Body of pancreas (tissue), 4 donors: ENCODE measurements around the gene ESYT1. TPM values are rescaled to one million over a fixed set of nuclear protein-coding genes. Genes with fewer than 3 reads are reported as not detected.

Source experiments
- ATAC-seq: fragments of 150-250 bp; one replicate; pipeline ENCODE4 v1.9.1; 2016
- DNase-seq, 4 donors: peaks; one replicate each; pipeline ENCODE4 v3.0.0-alpha.2; 2019
- H3K27ac ChIP-seq, 4 donors: fragments of 200-600 bp; sonication (generic); 1 replicate in 3 of 4; 2 replicates in 1 of 4; pipeline versions ENCODE4 v1.5.1 to v1.6.1; 2016 to 2019; ENCODE audit warnings: mild to moderate bottlenecking in 1 of 4, mixed read lengths in 1 of 4, moderate library complexity in 1 of 4
- H3K27me3 ChIP-seq, 2 donors: fragments of 200-600 bp; sonication (generic); one replicate each; pipeline ENCODE4 v1.6.0; 2016; ENCODE audit warnings: mild to moderate bottlenecking in 1 of 2
- H3K36me3 ChIP-seq, 2 donors: fragments of 200-600 bp; sonication (generic); replicated peaks in 1 of 2; 2 replicates each; pipeline ENCODE4 v1.5.1; 2016; ENCODE audit warnings: low read depth in 2 of 2; ENCODE audit not compliant: insufficient read depth in 1 of 2
- H3K4me1 ChIP-seq: fragments of 200-600 bp; sonication (generic); one replicate; pipeline ENCODE4 v1.6.0; 2016
- H3K4me3 ChIP-seq, 2 donors: fragments of 200-600 bp; sonication (generic); 1 replicate in 1 of 2; 2 replicates in 1 of 2; pipeline ENCODE4 v1.5.1; 2016 to 2019
- H3K9me3 ChIP-seq, 3 donors: fragments of 200-600 bp; sonication (generic); 1 replicate in 2 of 3; 2 replicates in 1 of 3; pipeline ENCODE4 v1.5.1; 2016
- POLR2A ChIP-seq, 3 donors: fragments of 450-650 bp; IDR thresholded peaks; one replicate each; pipeline ENCODE4 v1.6.1; 2016; ENCODE audit warnings: antibody characterized with exemption in 3 of 3, mild to moderate bottlenecking in 2 of 3
- WGBS, 2 donors: methylation state at CpG; one replicate each; pipeline ENCODE4 v1.1.5; 2017; 5-methylcytosine and 5-hydroxymethylcytosine counted together
- intact Hi-C: fragments of 100-400 bp; cut with DNase I; formaldehyde crosslinking; loops from one replicate; pipeline ENCODE4 v1.15.1; 2023
- total RNA-seq, 2 donors: library from RNA; depleted of rRNA; stranded (reverse); fragments of >200 nt; gene quantifications; one replicate each; pipeline ENCODE4 v1.1.0, GENCODE V29; 2016
- TF ChIP-seq, protein P1 (sequence below), 7 experiments: fragments of 450-650 bp in 4 of 7; fragments of 200-600 bp in 3 of 7; sonication (generic) in 3 of 7; IDR thresholded peaks; one replicate each; pipeline ENCODE4 v1.5.1; 2016 to 2019; ENCODE audit warnings: antibody characterized with exemption in 7 of 7

Gene ESYT1
- total RNA-seq, 2 donors from 2014 or later = 43.3 to 182 TPM

DNA sequence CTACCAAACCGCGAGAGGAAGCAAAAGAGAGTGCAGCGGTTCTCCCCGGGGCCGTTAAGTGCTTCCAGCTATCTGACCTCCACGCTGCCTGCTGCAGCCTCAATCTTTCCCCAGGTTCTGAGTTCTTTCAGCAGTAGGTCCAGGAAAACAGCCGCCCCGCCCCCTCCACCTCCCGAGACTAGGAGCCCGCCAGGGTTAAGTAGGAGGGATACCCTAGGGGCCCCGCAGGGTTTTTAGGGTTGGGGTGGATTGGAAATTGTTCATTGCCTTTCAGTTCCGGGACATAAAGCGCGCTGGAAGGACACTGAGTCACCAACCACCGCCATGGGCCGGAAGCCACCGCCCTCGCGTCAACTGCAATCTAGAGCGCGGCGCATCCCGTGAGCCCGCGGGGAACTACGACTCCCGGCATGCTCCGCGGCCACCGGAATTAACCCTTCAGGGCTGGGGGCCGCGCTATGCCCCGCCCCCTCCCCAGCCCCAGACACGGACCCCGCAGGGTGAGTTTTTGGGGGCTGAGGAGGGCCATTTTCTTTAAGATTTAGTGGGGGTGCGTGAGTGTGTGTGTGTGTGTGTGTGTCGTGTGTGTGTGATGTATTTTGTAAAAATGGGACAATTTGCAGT is 24.2 kb downstream of the ESYT1 start, which contains the start of gene MYL6B:
Gene MYL6B, plus strand, starts transcription at position 456 of the 624 bp plus-strand sequence. CDS start 1,332 bp downstream, outside the sequence.
- H3K4me3 ChIP-seq = peak within 1 kb of the TSS; percentile 29 to 64
- ATAC-seq = peak; percentile 96

DNA sequence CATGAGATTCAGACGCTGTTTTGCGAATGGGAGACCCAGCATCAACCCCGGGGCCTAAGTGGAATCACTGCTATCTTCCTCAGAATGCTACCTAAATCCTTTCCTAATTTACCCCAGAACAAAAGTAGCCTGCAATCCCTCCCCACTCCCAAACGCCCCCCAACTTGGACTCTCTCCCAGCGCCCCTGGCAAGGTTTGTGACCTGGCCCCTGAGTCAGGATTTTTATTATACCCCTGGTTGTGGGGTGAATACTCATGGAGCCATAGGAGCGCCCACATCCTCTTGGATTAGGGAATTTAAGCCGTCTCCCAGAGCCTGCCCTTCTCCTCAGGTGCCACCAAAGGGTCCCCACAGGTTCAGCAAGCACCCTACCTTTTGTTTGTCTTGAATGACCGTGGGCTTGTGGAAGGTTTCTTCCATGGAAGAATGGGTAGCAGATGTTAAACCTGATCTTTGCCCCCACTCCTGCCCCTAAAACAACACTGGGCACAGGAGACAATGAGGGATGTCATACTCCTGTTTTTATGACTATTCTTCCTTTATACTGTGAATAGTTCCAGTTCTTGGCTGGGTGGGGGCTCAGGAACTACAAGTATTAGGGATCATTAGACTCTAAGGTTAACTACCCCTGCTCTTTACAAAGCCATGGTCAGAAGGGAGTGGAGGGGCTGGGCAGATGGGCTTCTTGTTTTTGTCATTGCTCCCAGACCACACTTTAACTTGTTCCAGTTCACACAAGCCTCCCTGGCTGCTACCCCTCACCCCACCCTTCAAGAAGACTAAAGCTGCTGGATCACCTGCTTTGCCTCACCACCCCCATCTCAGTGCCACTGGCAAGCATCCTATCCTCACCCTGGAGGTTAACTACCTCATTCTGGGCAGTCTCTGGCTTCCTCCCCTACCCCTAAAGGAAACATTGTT is 24.9 kb downstream of the ESYT1 start:
- TF ChIP-seq, protein P1, sequence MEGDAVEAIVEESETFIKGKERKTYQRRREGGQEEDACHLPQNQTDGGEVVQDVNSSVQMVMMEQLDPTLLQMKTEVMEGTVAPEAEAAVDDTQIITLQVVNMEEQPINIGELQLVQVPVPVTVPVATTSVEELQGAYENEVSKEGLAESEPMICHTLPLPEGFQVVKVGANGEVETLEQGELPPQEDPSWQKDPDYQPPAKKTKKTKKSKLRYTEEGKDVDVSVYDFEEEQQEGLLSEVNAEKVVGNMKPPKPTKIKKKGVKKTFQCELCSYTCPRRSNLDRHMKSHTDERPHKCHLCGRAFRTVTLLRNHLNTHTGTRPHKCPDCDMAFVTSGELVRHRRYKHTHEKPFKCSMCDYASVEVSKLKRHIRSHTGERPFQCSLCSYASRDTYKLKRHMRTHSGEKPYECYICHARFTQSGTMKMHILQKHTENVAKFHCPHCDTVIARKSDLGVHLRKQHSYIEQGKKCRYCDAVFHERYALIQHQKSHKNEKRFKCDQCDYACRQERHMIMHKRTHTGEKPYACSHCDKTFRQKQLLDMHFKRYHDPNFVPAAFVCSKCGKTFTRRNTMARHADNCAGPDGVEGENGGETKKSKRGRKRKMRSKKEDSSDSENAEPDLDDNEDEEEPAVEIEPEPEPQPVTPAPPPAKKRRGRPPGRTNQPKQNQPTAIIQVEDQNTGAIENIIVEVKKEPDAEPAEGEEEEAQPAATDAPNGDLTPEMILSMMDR (IDR thresholded peaks at IDR 0.05) = no peak
- no peak for TF ChIP-seq POLR2A (IDR thresholded peaks at IDR 0.05)
- peak overlapping the region; percentile 89 to 97 (median 92) for H3K27ac ChIP-seq
- WGBS, 2 donors = 12 to 21% methylated on average over 7 to 8 of the region's 8 CpGs

More for the DNA sequence above, 24.2 kb downstream of the ESYT1 start, which contains the start of gene MYL6B:
- Histone ChIP-seq H3K36me3 (no peaks in the 10 kb centered on the region), H3K4me1 (peaks cover 30% of the 10 kb centered on the region), H3K27me3 (no peaks in the 10 kb centered on the region), H3K27ac (peak within 1 kb of the TSS; percentile 89 to 97 (median 92)), H3K9me3 (no peaks in the 10 kb centered on the region)
- DNase-seq = peak; percentile 91 to 95 (median 94)
- intact Hi-C loops = no loop called here
- WGBS, 2 donors = 0% methylated on average over 18 to 37 of the region's 37 CpGs
- TF ChIP-seq, protein P1 (IDR thresholded peaks at IDR 0.05) = no peak
- TF ChIP-seq POLR2A (IDR thresholded peaks at IDR 0.05) = peak; percentile 37 to 74 (median 73)

DNA sequence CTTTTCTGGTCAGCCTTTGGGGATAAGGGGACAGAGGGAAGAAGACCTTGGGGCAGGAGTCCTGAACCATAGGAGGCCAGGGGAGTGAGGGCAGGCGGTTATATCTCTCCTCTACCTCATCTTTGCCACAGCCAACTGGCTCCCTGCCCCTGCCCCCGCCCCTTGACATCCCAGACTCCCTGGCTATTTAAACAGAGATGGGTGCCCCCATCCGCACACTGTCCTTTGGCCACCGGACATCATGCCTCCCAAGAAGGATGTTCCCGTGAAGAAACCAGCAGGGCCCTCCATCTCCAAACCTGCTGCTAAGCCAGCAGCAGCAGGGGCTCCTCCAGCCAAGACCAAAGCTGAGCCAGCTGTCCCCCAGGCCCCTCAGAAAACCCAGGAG is 25.6 kb downstream of the ESYT1 start:
- Histone ChIP-seq H3K27ac (no peak overlapping the region), H3K9me3 (no peaks in the 10 kb centered on the region), H3K4me3 (no peak overlapping the region), H3K36me3 (no peaks in the 10 kb centered on the region), H3K4me1 (peaks cover 27% of the 10 kb centered on the region), H3K27me3 (no peaks in the 10 kb centered on the region)
- 63 to 85% methylated on average over 5 of the region's 5 CpGs for WGBS, 2 donors
- intact Hi-C loops = no loop called here
- TF ChIP-seq POLR2A (IDR thresholded peaks at IDR 0.05) = no peak
- TF ChIP-seq, protein P1 (IDR thresholded peaks at IDR 0.05) = no peak
- DNase-seq (no peak), ATAC-seq (no peak)

More for the DNA sequence above, 24.9 kb downstream of the ESYT1 start:
- ATAC-seq (no peak), DNase-seq (no peak)
- Histone ChIP-seq H3K27me3 (no peaks in the 10 kb centered on the region), H3K4me3 (peak overlapping the region; percentile 29 to 64), H3K9me3 (no peaks in the 10 kb centered on the region), H3K36me3 (no peaks in the 10 kb centered on the region), H3K4me1 (peaks cover 27% of the 10 kb centered on the region)
- intact Hi-C loops = no loop called here

- H3K27me3 ChIP-seq = no peaks in the 10 kb centered on the region
- H3K9me3 ChIP-seq = no peaks in the 10 kb centered on the region
- DNase-seq (no peak), ATAC-seq (no peak)
- TF ChIP-seq, protein P1 (IDR thresholded peaks at IDR 0.05) = no peak
- no peak for TF ChIP-seq POLR2A (IDR thresholded peaks at IDR 0.05)
- intact Hi-C loops = no loop called here
- no peaks in the 10 kb centered on the region for H3K36me3 ChIP-seq
- 91 to 92% methylated on average over 1 of the region's 1 CpG for WGBS, 2 donors
- no peak overlapping the region for H3K27ac ChIP-seq
- H3K4me1 ChIP-seq = peaks cover 28% of the 10 kb centered on the region
- no peak overlapping the region for H3K4me3 ChIP-seq
Measured at GRCh38 chr12:56154246-56154771, 26.2 kb downstream of the ESYT1 start.
